SHP77 (cell line): ENCODE data around the gene CELF2.

ENCODE experiments used
- DNase-seq, 2 experiments: peaks; one replicate each; lab custom pipeline; 2025; lab: John Stamatoyannopoulos, UW

CELF2 gene

GRCh38 chr10:11274452-11274851, 256.8 kb downstream of the CELF2 start:
- DNase-seq, result no peak

GRCh38 chr10:11275651-11276050, 258.0 kb downstream of the CELF2 start:
- DNase-seq, result no peak

GRCh38 chr10:11276449-11276990, 258.8 kb downstream of the CELF2 start:
- no peak for DNase-seq

GRCh38 chr10:11279314-11279713, 261.6 kb downstream of the CELF2 start:
- DNase-seq, result no peak

- DNase-seq, result no peak
Observed at GRCh38 chr10:11280187-11280932, 262.7 kb downstream of the CELF2 start.

- no peak for DNase-seq
Observed at GRCh38 chr10:11282156-11282555, 264.5 kb downstream of the CELF2 start.

GRCh38 chr10:11282661-11283060, 265.0 kb downstream of the CELF2 start:
- DNase-seq, result no peak

- DNase-seq, result no peak
Observed at GRCh38 chr10:11284291-11285085, 266.8 kb downstream of the CELF2 start.

- no peak for DNase-seq
Observed at GRCh38 chr10:11285171-11285570, 267.5 kb downstream of the CELF2 start.

- no peak for DNase-seq
Observed at GRCh38 chr10:11286261-11286852, 268.7 kb downstream of the CELF2 start.

GRCh38 chr10:11288302-11288701, 270.6 kb downstream of the CELF2 start:
- DNase-seq, result no peak

- no peak for DNase-seq
Observed at GRCh38 chr10:11290156-11290890, 272.7 kb downstream of the CELF2 start.

GRCh38 chr10:11292576-11293302, 275.1 kb downstream of the CELF2 start:
- DNase-seq, result no peak

- DNase-seq, result no peak
Observed at GRCh38 chr10:11293332-11293731, 275.7 kb downstream of the CELF2 start.

- DNase-seq, result no peak
Observed at GRCh38 chr10:11294831-11295450, 277.3 kb downstream of the CELF2 start.

GRCh38 chr10:11295492-11295891, 277.8 kb downstream of the CELF2 start:
- DNase-seq, result no peak

GRCh38 chr10:11297136-11297535, 279.5 kb downstream of the CELF2 start:
- no peak for DNase-seq

GRCh38 chr10:11298116-11298515, 280.4 kb downstream of the CELF2 start:
- DNase-seq, result no peak

- no peak for DNase-seq
Observed at GRCh38 chr10:11299125-11299524, 281.5 kb downstream of the CELF2 start.

- no peak for DNase-seq
Observed at GRCh38 chr10:11300026-11300425, 282.4 kb downstream of the CELF2 start.

- no peak for DNase-seq
Observed at GRCh38 chr10:11300563-11300962, 282.9 kb downstream of the CELF2 start.
